SW 1271 (cell line): ENCODE data around the gene STX11.
A peak's percentile ranks its signal among the peaks of the same experiment; 100 is the strongest.

Source experiments
- DNase-seq, 2 experiments: peaks; one replicate each; lab custom pipeline; 2025; lab: John Stamatoyannopoulos, UW

Gene STX11

DNA sequence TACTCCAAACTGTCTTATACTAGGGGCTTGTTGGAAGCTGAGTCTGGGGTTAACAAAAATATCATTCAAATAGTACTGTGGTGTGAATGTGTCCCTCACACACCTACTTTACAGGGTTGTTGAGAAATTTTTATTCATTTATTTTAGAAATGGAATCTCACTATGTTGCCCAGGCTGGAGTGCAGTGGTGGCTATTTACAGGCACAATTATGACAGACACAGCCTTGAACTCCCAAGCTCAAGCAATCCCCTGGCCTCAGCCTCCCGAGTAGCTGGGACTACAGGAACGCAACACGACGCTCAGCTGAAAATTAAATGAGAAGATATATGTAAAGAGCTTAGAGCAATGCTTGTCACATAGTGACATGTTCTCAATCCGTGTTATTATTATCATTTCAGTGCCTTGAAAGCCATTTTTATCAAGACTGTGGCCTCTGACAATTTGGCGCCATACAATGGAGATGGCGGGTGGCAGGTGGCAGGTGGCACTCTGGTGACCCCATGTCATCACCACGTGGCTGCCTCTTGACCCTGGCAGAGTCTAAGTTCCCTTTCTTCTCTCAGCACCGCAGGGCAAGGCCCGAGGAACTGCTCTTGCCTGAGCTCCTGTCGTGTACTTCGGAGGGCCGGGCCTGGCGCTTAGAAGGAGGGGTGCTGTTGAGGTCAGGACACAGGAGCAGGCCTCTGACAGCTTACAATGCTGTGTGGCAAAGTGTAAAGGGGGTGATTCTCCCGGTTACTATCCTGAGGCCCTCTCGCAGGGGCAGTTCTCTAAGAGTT, 64.5 kb downstream of the STX11 start:
- DNase-seq: no peak

DNA sequence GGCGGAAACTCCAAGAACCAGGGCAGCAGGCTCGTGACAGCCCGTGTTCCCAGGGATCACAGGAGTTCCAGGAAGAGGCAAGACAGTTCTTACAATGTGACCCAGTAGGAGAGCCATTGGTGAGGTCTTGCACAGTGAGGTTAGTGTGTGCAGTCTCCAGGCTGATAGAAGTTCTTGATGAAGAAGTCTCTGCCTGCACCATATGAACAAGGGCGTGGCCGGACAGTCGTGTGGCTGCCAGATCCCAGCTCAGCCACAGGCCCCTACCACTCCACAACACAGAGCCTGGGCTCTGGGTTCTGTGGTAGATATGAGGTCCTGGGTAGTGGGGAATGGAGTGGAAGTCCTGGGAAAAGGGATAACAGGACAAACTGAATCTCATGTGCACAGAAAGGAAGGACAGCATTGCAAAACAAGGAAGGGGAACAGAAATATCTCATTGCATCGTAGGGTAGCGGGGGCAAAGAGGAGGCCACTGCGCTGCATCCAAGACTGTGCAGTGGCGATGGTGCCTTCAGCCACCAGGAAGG, 65.2 kb downstream of the STX11 start:
- DNase-seq: peak in 1 of 2 experiments; percentile 12

DNA sequence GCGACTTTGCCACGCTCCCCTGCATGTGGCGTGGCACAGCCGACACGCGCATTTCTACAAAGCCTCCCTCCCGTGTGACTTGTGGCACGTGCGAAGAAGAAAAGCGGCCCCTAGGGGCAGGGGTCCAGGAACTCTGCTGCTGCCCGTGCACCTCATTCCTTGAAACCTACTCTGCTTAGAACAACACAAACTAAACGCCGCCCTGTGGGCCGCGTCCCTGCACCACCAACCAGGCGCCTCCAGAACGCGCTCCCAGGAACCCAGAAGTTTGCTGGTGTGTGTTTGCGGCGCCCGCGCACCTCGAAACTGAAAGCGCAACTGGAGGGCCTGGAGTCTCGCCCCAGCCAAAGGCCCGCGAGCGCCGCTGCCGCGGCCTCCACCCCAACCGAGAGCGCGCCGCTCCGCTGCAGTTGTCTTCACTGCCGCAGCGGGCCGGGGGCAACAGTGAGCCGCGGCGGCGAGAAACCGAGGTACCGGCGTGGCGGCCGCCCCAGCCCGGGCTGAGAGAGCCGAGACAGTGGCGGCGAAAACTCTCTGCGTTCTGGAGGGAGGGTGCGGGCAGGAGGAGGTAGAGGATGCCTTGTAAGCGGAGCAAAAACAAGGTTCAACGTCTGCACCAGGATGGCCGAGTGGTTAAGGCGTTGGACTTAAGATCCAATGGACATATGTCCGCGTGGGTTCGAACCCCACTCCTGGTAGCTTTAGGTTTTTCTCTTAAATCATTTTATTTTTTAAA, 65.8 kb downstream of the STX11 start:
- DNase-seq: peak; percentile 82 to 98

DNA sequence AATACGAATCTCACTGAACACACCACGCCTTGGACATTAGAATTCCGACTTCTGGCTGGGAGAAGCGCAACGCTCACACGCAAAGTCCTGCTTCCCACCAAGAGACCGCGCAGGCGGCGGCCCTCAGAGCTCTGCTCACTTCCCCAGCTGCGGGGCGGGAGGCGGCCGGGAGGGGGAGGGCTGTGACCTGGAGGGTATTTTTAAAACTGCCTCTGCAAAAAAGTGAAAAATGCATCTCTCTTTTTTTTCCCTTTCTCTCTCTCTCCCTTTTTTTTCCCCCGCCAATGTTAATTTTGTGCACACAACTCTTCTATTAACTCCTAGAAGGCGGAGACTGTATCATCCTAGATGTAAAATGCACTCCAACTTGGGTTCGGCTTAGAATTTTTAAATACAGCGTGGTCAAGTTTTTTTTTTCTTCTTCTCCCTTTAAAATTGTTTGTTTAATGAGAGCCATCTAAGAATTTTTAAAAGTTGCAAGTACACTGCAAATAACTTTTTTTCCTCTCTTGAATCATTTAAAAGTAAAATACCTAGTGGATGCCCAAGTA, 66.4 kb downstream of the STX11 start:
- DNase-seq: no peak

DNA sequence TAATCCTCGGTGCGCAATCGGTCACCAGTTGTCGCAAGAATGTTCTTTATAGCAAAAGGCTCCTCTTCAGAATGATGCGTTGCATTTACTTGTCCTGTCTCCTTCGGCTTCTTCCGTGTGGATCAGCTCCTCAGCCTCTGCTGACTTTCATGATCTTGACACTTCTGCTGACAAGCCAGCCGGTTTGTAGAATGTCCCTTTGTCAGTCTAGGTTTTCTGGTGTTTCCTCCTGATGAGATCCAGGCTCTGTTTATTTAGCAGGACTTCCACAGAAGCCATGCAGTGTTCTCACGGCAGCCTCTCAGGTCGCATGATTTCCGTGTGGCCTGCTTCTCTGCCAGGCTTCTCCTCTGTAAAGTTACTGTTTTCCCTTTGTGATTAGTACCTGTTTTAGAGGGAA, 66.9 kb downstream of the STX11 start:
- no peak for DNase-seq

DNA sequence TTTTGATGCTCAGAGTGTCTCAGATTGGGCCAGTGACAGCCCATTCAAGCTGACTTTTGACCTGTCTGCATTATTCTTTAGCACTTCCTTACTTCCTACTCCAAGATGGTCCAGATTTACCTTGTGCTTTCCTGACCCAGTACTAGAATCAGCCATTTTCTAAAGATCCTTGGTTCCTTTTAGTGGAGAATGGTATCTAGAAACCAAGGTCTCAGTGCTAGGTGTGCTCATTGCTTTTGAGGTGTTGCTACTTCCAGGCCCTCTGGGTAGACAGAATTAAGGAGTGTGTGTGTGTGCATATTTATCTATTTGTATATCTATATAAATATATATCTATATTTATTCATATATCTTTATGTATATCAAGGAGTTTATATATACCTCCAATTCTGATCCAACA, 67.5 kb downstream of the STX11 start:
- no peak for DNase-seq

DNA sequence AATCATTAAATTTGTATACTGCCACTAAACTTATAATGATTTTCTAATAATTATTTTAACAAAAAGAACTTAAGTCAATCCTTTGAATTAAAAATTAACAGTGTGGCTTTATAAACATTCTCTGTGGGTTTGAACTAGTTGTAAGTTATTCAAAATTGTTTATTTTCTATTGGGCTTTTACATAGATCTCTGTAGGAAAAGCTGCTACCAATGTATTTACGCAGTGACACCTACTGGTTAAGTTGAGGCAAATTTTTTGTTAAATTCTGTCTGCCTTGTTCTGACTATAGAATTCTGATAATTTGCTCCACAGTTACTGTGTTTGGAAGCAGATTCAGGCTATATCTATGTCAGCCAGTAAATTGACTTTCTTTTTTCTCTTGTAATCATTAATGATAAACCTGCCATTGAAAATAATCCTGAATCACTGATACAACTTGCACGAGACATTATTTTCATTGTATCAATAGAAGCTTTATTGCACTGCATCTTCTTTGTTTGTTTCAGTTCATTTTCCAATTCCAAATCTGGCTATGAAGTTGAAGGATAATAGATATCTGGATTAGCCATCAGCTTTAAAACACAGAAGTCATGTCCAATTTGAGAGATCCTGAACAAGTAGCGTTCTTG, 68.9 kb downstream of the STX11 start:
- DNase-seq: peak; percentile 0 to 58

DNA sequence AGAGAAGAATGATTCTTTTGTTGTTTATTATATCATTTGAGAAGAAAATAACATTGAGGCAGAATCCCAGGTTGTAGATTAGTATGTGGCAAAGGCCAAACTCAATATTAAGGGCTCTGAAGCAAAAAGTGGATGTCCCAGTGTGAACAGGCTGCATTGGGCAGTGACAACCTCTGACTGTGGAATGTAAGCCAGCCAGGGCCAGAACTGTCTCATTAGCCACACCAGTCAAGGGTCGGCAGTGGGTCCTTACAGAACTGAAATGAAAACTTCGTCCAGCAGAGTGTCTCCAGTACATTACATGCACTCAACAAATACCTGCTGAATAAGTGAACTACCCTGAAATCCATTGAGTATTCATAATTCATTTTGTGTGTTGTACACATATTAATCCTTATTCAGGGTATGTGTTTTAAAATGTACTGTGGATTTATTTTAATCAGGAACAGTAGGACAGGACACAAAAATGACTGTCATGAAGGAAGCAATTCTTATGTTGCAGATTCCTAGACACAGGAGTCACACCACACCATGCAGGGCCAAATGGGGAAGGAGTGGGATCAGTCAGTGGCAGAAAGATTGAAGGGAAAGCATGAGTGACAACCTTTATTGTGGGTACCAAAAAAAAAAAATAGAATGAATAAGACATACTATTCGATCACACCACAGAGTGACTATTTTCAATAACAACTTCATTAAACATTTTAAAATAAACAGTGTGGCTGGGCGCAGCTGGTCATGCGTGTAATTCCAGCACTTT, 69.9 kb downstream of the STX11 start:
- no peak for DNase-seq

DNA sequence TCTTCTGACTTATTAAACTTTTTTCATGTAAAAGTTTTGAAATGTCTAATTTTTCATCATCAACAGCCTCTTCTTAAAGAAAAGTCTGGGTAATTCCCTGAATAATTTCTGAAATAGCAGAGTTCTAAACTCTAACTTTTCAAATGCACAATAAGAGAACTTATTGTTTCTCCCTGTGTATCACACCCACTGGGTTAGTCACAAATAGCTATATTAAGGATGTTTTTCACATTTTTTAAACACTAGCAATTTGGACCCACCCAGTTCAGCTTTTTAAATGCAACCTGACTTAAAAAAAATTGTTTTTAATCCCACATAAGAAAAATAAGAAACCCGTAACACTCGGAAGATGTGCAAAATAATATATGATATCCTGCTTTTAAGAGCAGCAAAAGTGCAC, 73.4 kb downstream of the STX11 start:
- no peak for DNase-seq

DNA sequence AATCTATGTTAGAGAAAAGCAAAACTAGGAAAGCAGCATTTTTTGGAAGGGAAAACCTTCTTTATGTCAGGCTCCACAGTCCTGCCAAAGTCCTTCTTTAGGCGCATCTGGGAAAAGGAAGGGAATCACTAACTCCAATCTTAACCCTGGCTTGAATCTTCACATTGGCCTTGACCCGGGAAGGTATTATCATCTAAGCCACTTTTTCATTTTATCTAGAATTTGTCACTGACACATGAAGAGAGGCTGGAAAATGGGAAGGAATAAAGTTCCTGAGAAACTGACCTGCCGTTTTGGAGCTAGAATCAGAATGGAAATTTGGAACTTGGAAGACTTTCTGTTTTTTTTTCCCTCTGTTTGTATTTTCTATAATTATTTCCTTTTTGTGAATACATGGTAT, 81.4 kb downstream of the STX11 start:
- DNase-seq: no peak

DNA sequence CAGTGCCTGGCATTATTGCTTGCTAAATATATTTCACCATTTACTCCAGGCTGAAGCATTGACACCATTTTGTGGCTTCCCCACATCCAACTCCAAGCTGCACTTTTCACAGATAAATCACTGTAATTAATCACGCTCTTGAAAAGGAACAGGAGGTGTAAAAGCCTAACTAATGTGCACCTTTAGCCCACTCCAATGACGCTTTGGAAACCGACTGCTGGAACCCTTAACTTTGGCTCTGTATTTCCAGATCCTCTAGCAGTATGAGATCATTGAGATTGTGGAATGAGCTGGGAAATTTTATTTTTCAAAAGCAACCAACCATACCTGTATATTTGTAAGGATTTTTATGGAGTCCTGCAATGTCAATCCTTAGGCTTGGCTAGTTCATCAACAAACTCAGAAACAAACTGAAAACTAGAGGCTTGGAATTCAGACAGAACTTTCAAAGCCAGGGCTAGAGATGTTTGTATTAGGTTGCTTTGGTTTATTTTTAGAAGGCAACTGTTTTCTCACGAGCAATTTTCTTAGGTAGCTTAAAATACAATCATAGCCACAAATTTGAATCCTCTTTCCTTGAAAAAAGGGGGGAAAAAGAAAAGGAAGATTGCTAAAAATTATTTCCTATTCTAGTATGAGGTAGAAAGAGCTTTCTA, 82.0 kb downstream of the STX11 start:
- DNase-seq: no peak

DNA sequence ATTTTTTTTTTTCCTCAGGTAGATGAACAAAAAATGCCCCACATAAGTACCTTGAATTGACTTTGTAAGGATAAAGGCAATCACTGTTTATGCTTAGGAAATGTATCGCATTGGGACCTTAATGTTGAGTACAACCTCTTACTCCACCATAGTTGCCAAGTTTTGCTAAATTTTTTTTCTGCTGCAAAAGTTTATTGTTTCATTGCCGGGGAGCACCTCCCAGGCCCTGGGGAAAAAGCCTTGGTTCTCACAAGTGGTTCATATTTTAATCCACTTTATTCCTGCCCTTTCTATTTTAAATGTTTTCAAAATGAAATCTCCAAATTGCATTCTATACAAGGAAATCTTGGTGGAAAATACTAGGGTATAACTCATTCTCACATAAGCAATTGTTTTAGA, 82.5 kb downstream of the STX11 start:
- no peak for DNase-seq

DNA sequence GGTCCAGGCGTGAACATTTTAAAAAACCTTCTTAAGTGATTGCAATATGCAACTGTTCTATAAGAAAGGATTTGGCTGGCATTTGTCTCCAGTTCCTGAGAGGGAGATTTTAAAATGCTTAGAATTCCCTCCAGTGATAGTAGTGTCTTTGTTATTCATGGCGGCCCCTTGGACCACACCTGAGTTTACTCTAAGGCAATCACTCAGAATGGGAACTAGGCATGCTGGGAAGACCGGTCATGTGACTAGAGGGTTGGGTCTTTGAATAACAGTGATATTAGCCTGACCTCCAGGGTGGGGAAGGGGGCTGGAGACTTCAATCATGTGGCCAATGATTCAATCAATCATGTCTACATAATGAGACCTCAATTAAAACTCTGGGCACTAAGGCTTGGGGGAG, 84.1 kb downstream of the STX11 start:
- DNase-seq: no peak

DNA sequence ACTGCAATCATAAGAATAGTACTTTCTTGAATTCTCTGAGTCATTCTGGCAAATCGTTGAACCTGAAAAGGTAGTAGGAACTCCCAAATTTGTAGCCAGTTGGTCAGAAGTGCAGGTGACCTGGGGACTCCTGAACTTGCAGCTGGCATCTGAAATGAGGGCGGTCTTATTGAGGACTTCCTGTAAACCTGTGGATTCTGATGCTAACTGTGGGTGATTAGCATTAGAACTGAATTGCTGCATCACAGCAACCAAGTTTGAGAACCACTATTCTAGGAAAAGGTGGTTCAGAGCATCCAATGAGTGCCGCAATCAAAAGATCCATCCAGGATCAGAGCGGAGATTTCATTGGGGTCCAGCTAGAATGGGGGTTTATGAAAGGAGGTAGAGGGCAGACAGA, 84.6 kb downstream of the STX11 start:
- DNase-seq: no peak
